HAP-1 (cell line): Measurements from ENCODE around the gene ZNF780A.

ENCODE experiments used
- DNase-seq, 2 experiments: peaks; one replicate each; pipeline ENCODE4 v3.0.0-alpha.2; 2016 to 2020; ENCODE audit warnings: low spot score in 2 of 2
- H3K27me3 ChIP-seq: fragments of 250-450 bp; sonication (Bioruptor Pico); 2 replicates; pipeline ENCODE4 v1.5.1; 2020; ENCODE audit warnings: low read depth, mild to moderate bottlenecking, moderate library complexity
- H3K36me3 ChIP-seq: fragments of 250-450 bp; sonication (Bioruptor Pico); replicated peaks from 2 replicates; pipeline ENCODE4 v1.5.1; 2020; ENCODE audit warnings: mild to moderate bottlenecking
- H3K4me1 ChIP-seq: fragments of 250-450 bp; sonication (Bioruptor Pico); 2 replicates; pipeline ENCODE4 v1.5.1; 2020; ENCODE audit warnings: mild to moderate bottlenecking
- H3K4me3 ChIP-seq: fragments of 250-450 bp; sonication (Bioruptor Pico); 2 replicates; pipeline ENCODE4 v1.5.1; 2020; ENCODE audit warnings: mild to moderate bottlenecking, moderate library complexity
- H3K9me3 ChIP-seq: fragments of 250-450 bp; sonication (Bioruptor Pico); 2 replicates; pipeline ENCODE4 v1.5.1; 2020; ENCODE audit warnings: mild to moderate bottlenecking, moderate library complexity
- in situ Hi-C: fragments of 300-500 bp; cut with MboI; formaldehyde crosslinking; loops from 3 replicates; pipeline ENCODE4 v1.14.3; 2020; ENCODE audit warnings: low sequenced_read_pairs, inconsistent platforms, mixed read lengths

Gene ZNF780A

GRCh38 chr19:40110570-40110969 lies 19.8 kb upstream of the ZNF780A start:
- H3K4me1 ChIP-seq = no peaks in the 10 kb centered on the region
- DNase-seq = no peak
- H3K9me3 ChIP-seq = peaks cover 2% of the 10 kb centered on the region; the same call in 1 of the 2 replicates
- H3K4me3 ChIP-seq = no peak overlapping the region
- no peaks in the 10 kb centered on the region for H3K27me3 ChIP-seq
- in situ Hi-C loops = no loop called here
- H3K36me3 ChIP-seq = no peaks in the 10 kb centered on the region

- no peaks in the 10 kb centered on the region for H3K36me3 ChIP-seq
- H3K4me1 ChIP-seq = no peaks in the 10 kb centered on the region
- H3K9me3 ChIP-seq = no peaks in the 10 kb centered on the region
- H3K4me3 ChIP-seq = no peak overlapping the region
- in situ Hi-C loops = no loop called here
- no peak for DNase-seq
- H3K27me3 ChIP-seq = no peaks in the 10 kb centered on the region
Observed at GRCh38 chr19:40104754-40105153, 14.0 kb upstream of the ZNF780A start.

GRCh38 chr19:40103600-40103999 lies 12.9 kb upstream of the ZNF780A start:
- DNase-seq = no peak
- H3K4me1 ChIP-seq = no peaks in the 10 kb centered on the region
- no peaks in the 10 kb centered on the region for H3K9me3 ChIP-seq
- H3K4me3 ChIP-seq = no peak overlapping the region
- no peaks in the 10 kb centered on the region for H3K27me3 ChIP-seq
- no peaks in the 10 kb centered on the region for H3K36me3 ChIP-seq
- in situ Hi-C loops = no loop called here

GRCh38 chr19:40101813-40102212 lies 11.1 kb upstream of the ZNF780A start:
- H3K36me3 ChIP-seq = no peaks in the 10 kb centered on the region
- in situ Hi-C loops = no loop called here
- DNase-seq = no peak

GRCh38 chr19:40093416-40093815 lies 2.7 kb upstream of the ZNF780A start:
- Histone ChIP-seq H3K4me3 (no peak overlapping the region), H3K4me1 (peaks cover 6% of the 10 kb centered on the region), H3K9me3 (no peaks in the 10 kb centered on the region; the same call in 1 of the 2 replicates), H3K36me3 (no peaks in the 10 kb centered on the region), H3K27me3 (peaks cover 6% of the 10 kb centered on the region; the same call in 1 of the 2 replicates)
- in situ Hi-C loops = no loop called here
- no peak for DNase-seq

More at GRCh38 chr19:40101813-40102212, 11.1 kb upstream of the ZNF780A start:
- no peaks in the 10 kb centered on the region for H3K4me1 ChIP-seq
- H3K27me3 ChIP-seq = no peaks in the 10 kb centered on the region
- H3K4me3 ChIP-seq = no peak overlapping the region
- no peaks in the 10 kb centered on the region for H3K9me3 ChIP-seq

- in situ Hi-C loops = no loop called here
- DNase-seq = no peak
- Histone ChIP-seq H3K4me3 (peak overlapping the region; percentile 82), H3K4me1 (peaks cover 6% of the 10 kb centered on the region), H3K36me3 (no peaks in the 10 kb centered on the region), H3K27me3 (peaks cover 6% of the 10 kb centered on the region; the same call in 1 of the 2 replicates), H3K9me3 (no peaks in the 10 kb centered on the region; the same call in none of the 2 replicates)
Observed at GRCh38 chr19:40091205-40092129, 724 bp upstream of the ZNF780A start.

GRCh38 chr19:40089462-40089861 lies 1.3 kb downstream of the ZNF780A start:
- Histone ChIP-seq H3K4me1 (peaks cover 6% of the 10 kb centered on the region), H3K4me3 (peak overlapping the region; percentile 82), H3K9me3 (no peaks in the 10 kb centered on the region; the same call in none of the 2 replicates), H3K27me3 (peaks cover 6% of the 10 kb centered on the region; the same call in 1 of the 2 replicates), H3K36me3 (no peaks in the 10 kb centered on the region)
- in situ Hi-C loops = no loop called here
- no peak for DNase-seq

- H3K9me3 ChIP-seq = no peaks in the 10 kb centered on the region; the same call in none of the 2 replicates
- H3K27me3 ChIP-seq = peaks cover 4% of the 10 kb centered on the region; the same call in 1 of the 2 replicates
- peaks cover 6% of the 10 kb centered on the region for H3K4me1 ChIP-seq
- in situ Hi-C loops = no loop called here
- H3K4me3 ChIP-seq = no peak overlapping the region
- DNase-seq = no peak
- no peaks in the 10 kb centered on the region for H3K36me3 ChIP-seq
Observed at GRCh38 chr19:40088299-40089047, 2.3 kb downstream of the ZNF780A start.

GRCh38 chr19:40084948-40085347 lies 5.8 kb downstream of the ZNF780A start:
- no peaks in the 10 kb centered on the region for H3K27me3 ChIP-seq
- in situ Hi-C loops = no loop called here
- no peaks in the 10 kb centered on the region; the same call in none of the 2 replicates for H3K9me3 ChIP-seq
- H3K4me1 ChIP-seq = no peaks in the 10 kb centered on the region
- DNase-seq = no peak
- peaks cover 18% of the 10 kb centered on the region for H3K36me3 ChIP-seq
- no peak overlapping the region for H3K4me3 ChIP-seq

GRCh38 chr19:40081411-40081810 lies 9.3 kb downstream of the ZNF780A start:
- no peak for DNase-seq
- no peak overlapping the region for H3K4me3 ChIP-seq
- in situ Hi-C loops = no loop called here
- no peaks in the 10 kb centered on the region for H3K4me1 ChIP-seq
- no peaks in the 10 kb centered on the region for H3K27me3 ChIP-seq
- H3K9me3 ChIP-seq = no peaks in the 10 kb centered on the region; the same call in 1 of the 2 replicates
- peaks cover 29% of the 10 kb centered on the region for H3K36me3 ChIP-seq

- Histone ChIP-seq H3K4me1 (no peaks in the 10 kb centered on the region), H3K36me3 (peaks cover 41% of the 10 kb centered on the region), H3K4me3 (no peak overlapping the region), H3K9me3 (peaks cover 5% of the 10 kb centered on the region), H3K27me3 (no peaks in the 10 kb centered on the region)
- in situ Hi-C loops = no loop called here
- DNase-seq = no peak
Observed at GRCh38 chr19:40080289-40080688, 10.5 kb downstream of the ZNF780A start.

GRCh38 chr19:40078377-40078776 lies 12.4 kb downstream of the ZNF780A start:
- in situ Hi-C loops = no loop called here
- Histone ChIP-seq H3K4me1 (no peaks in the 10 kb centered on the region), H3K36me3 (peaks cover 53% of the 10 kb centered on the region), H3K4me3 (no peak overlapping the region), H3K9me3 (peaks cover 11% of the 10 kb centered on the region), H3K27me3 (no peaks in the 10 kb centered on the region)
- DNase-seq = no peak

GRCh38 chr19:40070058-40070457 lies 20.7 kb downstream of the ZNF780A start:
- Histone ChIP-seq H3K9me3 (peaks cover 5% of the 10 kb centered on the region), H3K36me3 (peaks cover 10% of the 10 kb centered on the region), H3K27me3 (no peaks in the 10 kb centered on the region), H3K4me3 (no peak overlapping the region), H3K4me1 (no peaks in the 10 kb centered on the region)
- no peak for DNase-seq
- in situ Hi-C loops = no loop called here

- H3K36me3 ChIP-seq = no peaks in the 10 kb centered on the region
- in situ Hi-C loops = no loop called here
- H3K4me1 ChIP-seq = no peaks in the 10 kb centered on the region; the same call in 1 of the 2 replicates
- no peaks in the 10 kb centered on the region for H3K27me3 ChIP-seq
- DNase-seq = no peak
- no peak overlapping the region for H3K4me3 ChIP-seq
- H3K9me3 ChIP-seq = peaks cover 6% of the 10 kb centered on the region; the same call in 1 of the 2 replicates
Observed at GRCh38 chr19:40059624-40060023, 31.1 kb downstream of the ZNF780A start.
